ENCODE measurements around the gene SPG21.
A peak's percentile ranks its signal among the peaks of the same experiment; 100 is the strongest.

SPG21 gene

DNA sequence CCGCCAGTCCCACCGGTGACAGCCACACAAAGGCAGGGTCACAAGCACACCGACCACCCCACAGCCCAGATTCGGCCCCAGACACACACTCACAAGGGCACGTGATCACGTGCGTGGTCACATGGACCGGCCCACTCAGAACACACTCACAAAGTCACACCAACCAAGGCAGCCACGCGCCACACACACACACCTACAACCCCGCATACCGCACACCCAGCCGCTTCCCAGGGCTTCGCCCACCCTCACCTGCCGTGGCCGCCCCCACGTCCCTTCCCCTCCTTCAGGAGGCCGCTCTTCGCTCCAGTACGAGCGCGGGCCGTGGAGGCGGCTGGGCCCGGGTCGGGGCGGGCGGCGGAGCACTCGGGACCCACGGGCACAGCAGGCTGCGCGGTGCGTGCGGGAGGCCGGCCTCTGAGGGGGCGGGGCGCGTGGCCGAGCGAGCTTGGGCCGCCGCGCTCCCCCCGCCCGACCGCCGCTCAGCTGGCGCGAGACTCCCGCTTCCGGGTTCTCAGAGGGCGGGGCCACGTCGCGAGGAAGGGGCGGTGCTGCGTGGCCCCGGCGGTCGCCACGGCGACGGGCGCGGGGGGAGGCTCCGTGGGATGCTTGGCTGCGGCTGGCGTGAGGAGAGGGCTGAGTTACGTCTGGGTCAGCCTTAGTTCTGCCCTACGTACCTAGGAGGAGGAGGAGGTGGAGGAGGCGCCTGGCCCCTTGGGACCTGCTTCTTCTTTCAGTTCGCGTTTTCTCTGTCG is at the start of gene SPG21 (continued):
- peak; percentile 44 for TF ChIP-seq ZNF2 (tag by site-specific recombination; IDR thresholded peaks at IDR 0.05)
- TF ChIP-seq ZXDB (tag by site-specific recombination; IDR thresholded peaks at IDR 0.05) = peak; percentile 63
- TF ChIP-seq KLF9 (tag by site-specific recombination; IDR thresholded peaks at IDR 0.05; ENCODE audit: low read depth) = peak; percentile 72
- TF ChIP-seq, protein P1, sequence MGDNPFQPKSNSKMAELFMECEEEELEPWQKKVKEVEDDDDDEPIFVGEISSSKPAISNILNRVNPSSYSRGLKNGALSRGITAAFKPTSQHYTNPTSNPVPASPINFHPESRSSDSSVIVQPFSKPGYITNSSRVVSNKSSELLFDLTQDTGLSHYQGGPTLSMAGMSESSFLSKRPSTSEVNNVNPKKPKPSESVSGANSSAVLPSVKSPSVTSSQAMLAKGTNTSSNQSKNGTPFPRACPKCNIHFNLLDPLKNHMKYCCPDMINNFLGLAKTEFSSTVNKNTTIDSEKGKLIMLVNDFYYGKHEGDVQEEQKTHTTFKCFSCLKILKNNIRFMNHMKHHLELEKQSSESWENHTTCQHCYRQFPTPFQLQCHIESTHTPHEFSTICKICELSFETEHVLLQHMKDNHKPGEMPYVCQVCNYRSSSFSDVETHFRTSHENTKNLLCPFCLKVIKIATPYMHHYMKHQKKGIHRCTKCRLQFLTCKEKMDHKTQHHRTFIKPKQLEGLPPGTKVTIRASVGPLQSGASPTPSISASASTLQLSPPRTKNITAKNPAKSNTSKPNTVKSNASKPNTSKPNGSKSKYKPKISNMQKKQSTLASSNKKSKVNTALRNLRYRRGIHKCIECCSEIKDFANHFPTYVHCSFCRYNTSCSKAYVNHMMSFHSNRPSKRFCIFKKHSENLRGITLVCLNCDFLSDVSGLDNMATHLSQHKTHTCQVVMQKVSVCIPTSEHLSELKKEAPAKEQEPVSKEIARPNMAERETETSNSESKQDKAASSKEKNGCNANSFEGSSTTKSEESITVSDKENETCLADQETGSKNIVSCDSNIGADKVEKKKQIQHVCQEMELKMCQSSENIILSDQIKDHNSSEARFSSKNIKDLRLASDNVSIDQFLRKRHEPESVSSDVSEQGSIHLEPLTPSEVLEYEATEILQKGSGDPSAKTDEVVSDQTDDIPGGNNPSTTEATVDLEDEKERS (tag by site-specific recombination; IDR thresholded peaks at IDR 0.05) = no peak
- TF ChIP-seq ZIC2 (tag by site-specific recombination; IDR thresholded peaks at IDR 0.05) = peak; percentile 50
- no peak for TF ChIP-seq ZNF274 (IDR thresholded peaks at IDR 0.05; ENCODE audit: low read length)
- TF ChIP-seq ZNF274 (tag by site-specific recombination; IDR thresholded peaks at IDR 0.05; ENCODE audit: borderline replicate concordance) = no peak
- TF ChIP-seq ZBTB48 (tag by site-specific recombination; IDR thresholded peaks at IDR 0.05) = peak; percentile 53
- TF ChIP-seq, protein P2, sequence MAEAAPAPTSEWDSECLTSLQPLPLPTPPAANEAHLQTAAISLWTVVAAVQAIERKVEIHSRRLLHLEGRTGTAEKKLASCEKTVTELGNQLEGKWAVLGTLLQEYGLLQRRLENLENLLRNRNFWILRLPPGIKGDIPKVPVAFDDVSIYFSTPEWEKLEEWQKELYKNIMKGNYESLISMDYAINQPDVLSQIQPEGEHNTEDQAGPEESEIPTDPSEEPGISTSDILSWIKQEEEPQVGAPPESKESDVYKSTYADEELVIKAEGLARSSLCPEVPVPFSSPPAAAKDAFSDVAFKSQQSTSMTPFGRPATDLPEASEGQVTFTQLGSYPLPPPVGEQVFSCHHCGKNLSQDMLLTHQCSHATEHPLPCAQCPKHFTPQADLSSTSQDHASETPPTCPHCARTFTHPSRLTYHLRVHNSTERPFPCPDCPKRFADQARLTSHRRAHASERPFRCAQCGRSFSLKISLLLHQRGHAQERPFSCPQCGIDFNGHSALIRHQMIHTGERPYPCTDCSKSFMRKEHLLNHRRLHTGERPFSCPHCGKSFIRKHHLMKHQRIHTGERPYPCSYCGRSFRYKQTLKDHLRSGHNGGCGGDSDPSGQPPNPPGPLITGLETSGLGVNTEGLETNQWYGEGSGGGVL (tag by site-specific recombination; IDR thresholded peaks at IDR 0.05) = peak; percentile 40; the same call in 1 of the 2 replicates
- TF ChIP-seq, protein P3, sequence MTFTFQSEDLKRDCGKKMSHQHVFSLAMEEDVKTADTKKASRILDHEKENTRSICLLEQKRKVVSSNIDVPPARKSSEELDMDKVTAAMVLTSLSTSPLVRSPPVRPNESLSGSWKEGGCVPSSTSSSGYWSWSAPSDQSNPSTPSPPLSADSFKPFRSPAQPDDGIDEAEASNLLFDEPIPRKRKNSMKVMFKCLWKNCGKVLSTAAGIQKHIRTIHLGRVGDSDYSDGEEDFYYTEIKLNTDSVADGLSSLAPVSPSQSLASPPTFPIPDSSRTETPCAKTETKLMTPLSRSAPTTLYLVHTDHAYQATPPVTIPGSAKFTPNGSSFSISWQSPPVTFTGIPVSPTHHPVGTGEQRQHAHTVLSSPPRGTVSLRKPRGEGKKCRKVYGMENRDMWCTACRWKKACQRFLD (tag by site-specific recombination; IDR thresholded peaks at IDR 0.05) = 0 out of 2 replicates have a peak, but pooled peaks have one; percentile 60
- TF ChIP-seq, protein P4, sequence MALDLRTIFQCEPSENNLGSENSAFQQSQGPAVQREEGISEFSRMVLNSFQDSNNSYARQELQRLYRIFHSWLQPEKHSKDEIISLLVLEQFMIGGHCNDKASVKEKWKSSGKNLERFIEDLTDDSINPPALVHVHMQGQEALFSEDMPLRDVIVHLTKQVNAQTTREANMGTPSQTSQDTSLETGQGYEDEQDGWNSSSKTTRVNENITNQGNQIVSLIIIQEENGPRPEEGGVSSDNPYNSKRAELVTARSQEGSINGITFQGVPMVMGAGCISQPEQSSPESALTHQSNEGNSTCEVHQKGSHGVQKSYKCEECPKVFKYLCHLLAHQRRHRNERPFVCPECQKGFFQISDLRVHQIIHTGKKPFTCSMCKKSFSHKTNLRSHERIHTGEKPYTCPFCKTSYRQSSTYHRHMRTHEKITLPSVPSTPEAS (tag by site-specific recombination; IDR thresholded peaks at IDR 0.05) = peak; percentile 92
- no peak for TF ChIP-seq ZNF529 (tag by site-specific recombination; IDR thresholded peaks at IDR 0.05; ENCODE audit: insufficient replicate concordance)
- TF ChIP-seq, protein P5, sequence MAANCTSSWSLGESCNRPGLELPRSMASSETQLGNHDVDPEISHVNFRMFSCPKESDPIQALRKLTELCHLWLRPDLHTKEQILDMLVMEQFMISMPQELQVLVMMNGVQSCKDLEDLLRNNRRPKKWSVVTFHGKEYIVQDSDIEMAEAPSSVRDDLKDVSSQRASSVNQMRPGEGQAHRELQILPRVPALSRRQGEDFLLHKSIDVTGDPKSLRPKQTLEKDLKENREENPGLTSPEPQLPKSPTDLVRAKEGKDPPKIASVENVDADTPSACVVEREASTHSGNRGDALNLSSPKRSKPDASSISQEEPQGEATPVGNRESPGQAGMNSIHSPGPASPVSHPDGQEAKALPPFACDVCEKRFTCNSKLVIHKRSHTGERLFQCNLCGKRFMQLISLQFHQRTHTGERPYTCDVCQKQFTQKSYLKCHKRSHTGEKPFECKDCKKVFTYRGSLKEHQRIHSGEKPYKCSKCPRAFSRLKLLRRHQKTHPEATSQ (tag by site-specific recombination; IDR thresholded peaks at IDR 0.05) = no peak
- TF ChIP-seq, protein P6, sequence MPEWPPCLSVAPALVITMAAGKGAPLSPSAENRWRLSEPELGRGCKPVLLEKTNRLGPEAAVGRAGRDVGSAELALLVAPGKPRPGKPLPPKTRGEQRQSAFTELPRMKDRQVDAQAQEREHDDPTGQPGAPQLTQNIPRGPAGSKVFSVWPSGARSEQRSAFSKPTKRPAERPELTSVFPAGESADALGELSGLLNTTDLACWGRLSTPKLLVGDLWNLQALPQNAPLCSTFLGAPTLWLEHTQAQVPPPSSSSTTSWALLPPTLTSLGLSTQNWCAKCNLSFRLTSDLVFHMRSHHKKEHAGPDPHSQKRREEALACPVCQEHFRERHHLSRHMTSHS (tag by site-specific recombination; IDR thresholded peaks at IDR 0.05) = 0 out of 2 replicates have a peak, but pooled peaks have one; percentile 24
- no peak for TF ChIP-seq ZNF155 (tag by site-specific recombination; IDR thresholded peaks at IDR 0.05)
- TF ChIP-seq ZNF335 (tag by site-specific recombination; conservative IDR thresholded peaks at IDR 0.05) = peak; percentile 93
- TF ChIP-seq YY2 (tag by site-specific recombination; IDR thresholded peaks at IDR 0.05) = peak; percentile 62; the same call in 1 of the 2 replicates
- TF ChIP-seq SALL2 (tag by site-specific recombination; IDR thresholded peaks at IDR 0.05; ENCODE audit: borderline replicate concordance) = 0 out of 2 replicates have a peak, but pooled peaks have one; percentile 34
- no peak for TF ChIP-seq SCRT1 (tag by site-specific recombination; IDR thresholded peaks at IDR 0.05; ENCODE audit: borderline replicate concordance)
- peak; percentile 69; the same call in 1 of the 2 replicates for TF ChIP-seq ZNF239 (tag by site-specific recombination; IDR thresholded peaks at IDR 0.05)
- TF ChIP-seq ZNF19 (tag by site-specific recombination; IDR thresholded peaks at IDR 0.05; ENCODE audit: low read depth) = no peak
- peak; percentile 67 for TF ChIP-seq SP3 (tag by site-specific recombination; IDR thresholded peaks at IDR 0.05)
- no peak for TF ChIP-seq ZNF48 (tag by site-specific recombination; IDR thresholded peaks at IDR 0.05)
- no peak for TF ChIP-seq MEIS1 (CRISPR knock-in tag; IDR thresholded peaks at IDR 0.05; ENCODE audit: borderline replicate concordance)
- no peak for TF ChIP-seq ZNF747 (tag by site-specific recombination; IDR thresholded peaks at IDR 0.05)
- peak; percentile 37; the same call in 1 of the 2 replicates for TF ChIP-seq ZNF76 (tag by site-specific recombination; IDR thresholded peaks at IDR 0.05; ENCODE audit: borderline replicate concordance, low read depth)
